ENCODE measurements around the gene ITGA2B. TPM values are rescaled to one million over a fixed set of nuclear protein-coding genes. Genes with fewer than 3 reads are reported as not detected.

ITGA2B gene
- total and polyA plus RNA-seq, 2 of the 4 experiments (the other 2 are of a cell fraction): under 0.01 to 0.26 TPM

DNA sequence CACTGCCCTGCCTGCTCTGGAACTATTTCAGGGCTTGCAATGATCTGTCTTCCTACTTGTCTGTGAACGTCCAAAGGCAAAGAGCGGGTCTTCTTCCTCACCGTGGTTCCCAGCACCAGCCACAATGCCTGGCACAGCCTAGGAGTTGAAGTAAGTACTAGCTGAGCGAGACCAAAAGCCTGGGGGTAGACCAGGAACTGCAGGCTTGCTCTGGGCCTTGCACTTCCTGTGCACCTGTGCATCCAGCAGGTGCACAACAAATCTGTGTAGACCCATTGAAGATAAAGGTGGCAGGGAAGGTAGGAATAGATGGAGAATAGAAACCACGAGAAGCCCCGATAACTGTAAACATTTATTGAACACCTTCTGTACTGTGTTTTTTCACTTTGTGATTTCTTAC is 30.4 kb downstream of the ITGA2B start:
- ATAC-seq (ENCODE audit: low read depth): no peak
- Histone ChIP-seq H3K18ac (ENCODE audit: low read depth, low read length) (no peak overlapping the region), H4K5ac (ENCODE audit: low read depth, low read length) (no peak overlapping the region), H2BK120ac (ENCODE audit: low read depth, low read length) (no peak overlapping the region), H3K9ac (ENCODE audit: low read depth, low read length) (no peak overlapping the region), H3K56ac (ENCODE audit: extremely low read depth, insufficient read depth, low read length) (no peak overlapping the region), H2AK5ac (ENCODE audit: low read depth, low read length) (no peak overlapping the region), H2BK5ac (ENCODE audit: low read depth, low read length, poor library complexity, severe bottlenecking) (no peak overlapping the region), H3K23ac (ENCODE audit: low read depth, low read length) (no peak overlapping the region), H4K8ac (ENCODE audit: low read depth in 2 of 2, low read length in 2 of 2) (no peak overlapping the region), H2AK9ac (replicated peaks; ENCODE audit: low read depth, low read length, poor library complexity) (no peak overlapping the region), H3K79me1 (ENCODE audit: low read depth in 1 of 2, low read length in 2 of 2) (peaks cover 4 to 28% of the 10 kb centered on the region in 2 experiments; a peak in 2 of 4 replicates), H3K4ac (ENCODE audit: low read depth, low read length) (no peak overlapping the region), H3K4me3 (ENCODE audit: insufficient read depth, low read depth, low read length) (no peak overlapping the region), H4K20me1 (ENCODE audit: insufficient read depth, low read length) (peaks cover 11% of the 10 kb centered on the region), H2BK15ac (ENCODE audit: low read depth, low read length) (no peak overlapping the region), H4K91ac (ENCODE audit: insufficient read depth, low read depth, low read length) (no peak overlapping the region), H3K9me1 (ENCODE audit: insufficient read depth, low read length) (peaks cover 8% of the 10 kb centered on the region; the same call in 1 of the 2 replicates), H3K4me2 (ENCODE audit: low read depth, low read length) (no peak overlapping the region), H2AFZ (replicated peaks; ENCODE audit: low read length, poor library complexity) (no peak overlapping the region), H3K14ac (replicated peaks; ENCODE audit: low read depth, low read length) (no peak overlapping the region), H3K9me3 (ENCODE audit: control insufficient read depth, insufficient read depth, low read length) (no peaks in the 10 kb centered on the region), H3K4me1 (ENCODE audit: control insufficient read depth, insufficient read depth, low read length) (peaks cover 15% of the 10 kb centered on the region), H3K27me3 (ENCODE audit: control insufficient read depth, insufficient read depth, low read length) (no peaks in the 10 kb centered on the region), H2BK20ac (ENCODE audit: low read depth, low read length) (no peak overlapping the region), H3K27ac (ENCODE audit: insufficient read depth, low read length) (no peak overlapping the region), H3K36me3 (ENCODE audit: control insufficient read depth, insufficient read depth, low read length) (peaks cover 14% of the 10 kb centered on the region; the same call in 1 of the 2 replicates)
- no TSS peak for BruUV-seq (replicated peaks)
- POLR2A ChIA-PET (ENCODE audit: unreplicated experiment): no interaction called here
- dilution Hi-C loops (cut with HindIII; ENCODE audit: low sequenced_read_pairs, unreplicated experiment) (no loop called here), in situ Hi-C loops (cut with MboI; ENCODE audit: low sequenced_read_pairs) (no loop called here), intact Hi-C loops (cut with micrococcal nuclease) (no loop called here)
- TF ChIP-seq, protein P1, sequence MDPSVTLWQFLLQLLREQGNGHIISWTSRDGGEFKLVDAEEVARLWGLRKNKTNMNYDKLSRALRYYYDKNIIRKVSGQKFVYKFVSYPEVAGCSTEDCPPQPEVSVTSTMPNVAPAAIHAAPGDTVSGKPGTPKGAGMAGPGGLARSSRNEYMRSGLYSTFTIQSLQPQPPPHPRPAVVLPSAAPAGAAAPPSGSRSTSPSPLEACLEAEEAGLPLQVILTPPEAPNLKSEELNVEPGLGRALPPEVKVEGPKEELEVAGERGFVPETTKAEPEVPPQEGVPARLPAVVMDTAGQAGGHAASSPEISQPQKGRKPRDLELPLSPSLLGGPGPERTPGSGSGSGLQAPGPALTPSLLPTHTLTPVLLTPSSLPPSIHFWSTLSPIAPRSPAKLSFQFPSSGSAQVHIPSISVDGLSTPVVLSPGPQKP (IDR thresholded peaks at IDR 0.05; ENCODE audit: borderline replicate concordance, low read depth, low read length): no peak
- TF ChIP-seq SMC3 (IDR thresholded peaks at IDR 0.05; ENCODE audit: low read depth, low read length) (no peak), NFE2L2 (IDR thresholded peaks at IDR 0.05; ENCODE audit: low read depth, low read length) (no peak), BHLHE40 (IDR thresholded peaks at IDR 0.05; ENCODE audit: low read depth, low read length) (no peak), RAD21 (IDR thresholded peaks at IDR 0.05; ENCODE audit: low read length) (no peak), MXI1 (IDR thresholded peaks at IDR 0.05; ENCODE audit: borderline replicate concordance, low read depth, low read length) (no peak), CHD1 (IDR thresholded peaks at IDR 0.05; ENCODE audit: low read depth, low read length) (no peak)
- CTCF ChIA-PET: interaction anchor here (0.8 kb wide), 1 partner anchor 138 kb away, joined by 3 read pairs; no protein-coding TSS in a partner anchor
- WGBS, 2 experiments (ENCODE audit: extremely low coverage in 2 of 2, insufficient read length in 1 of 2): 83% methylated on average over 4 of the region's 6 CpGs; no CpG with 5 or more reads in 1 of the 2 experiments
- no peak for DNase-seq
